Spleen (tissue), 11 donors: ENCODE measurements around the gene ANXA11. TPM values are rescaled to one million over a fixed set of nuclear protein-coding genes. Genes with fewer than 3 reads are reported as not detected.
A peak's percentile ranks its signal among the peaks of the same experiment; 100 is the strongest.

Experiments used
- DNase-seq: peaks from one replicate; pipeline ENCODE4 v3.0.0-alpha.2; 2020
- H3K27ac ChIP-seq, 8 donors: fragments of 200-600 bp; sonication (generic) in 7 of 8; 1 replicate in 4 of 8; 2 replicates in 4 of 8; pipeline versions ENCODE4 v1.5.0 to v1.8.0; 2016 to 2021; ENCODE audit warnings: inconsistent platforms in 4 of 8, mild to moderate bottlenecking in 4 of 8, moderate library complexity in 1 of 8
- H3K27me3 ChIP-seq, 7 donors: fragments of 200-600 bp; sonication (generic) in 6 of 7; replicated peaks in 1 of 7; 1 replicate in 4 of 7; 2 replicates in 3 of 7; pipeline versions ENCODE4 v1.5.0 to v1.8.0; 2016 to 2021; ENCODE audit warnings: inconsistent platforms in 3 of 7, mild to moderate bottlenecking in 1 of 7
- H3K36me3 ChIP-seq, 6 donors: fragments of 200-600 bp; sonication (generic) in 5 of 6; 1 replicate in 4 of 6; 2 replicates in 2 of 6; pipeline versions ENCODE4 v1.5.0 to v1.8.0; 2016 to 2021; ENCODE audit warnings: inconsistent platforms in 2 of 6
- H3K4me1 ChIP-seq, 6 donors: fragments of 200-600 bp; sonication (generic) in 5 of 6; 1 replicate in 3 of 6; 2 replicates in 3 of 6; pipeline versions ENCODE4 v1.5.0 to v1.8.0; 2016 to 2021; ENCODE audit warnings: inconsistent platforms in 3 of 6
- H3K4me3 ChIP-seq, 8 donors: fragments of 200-600 bp; sonication (generic) in 7 of 8; 1 replicate in 4 of 8; 2 replicates in 4 of 8; pipeline versions ENCODE4 v1.5.0 to v1.8.0; 2016 to 2021; ENCODE audit warnings: inconsistent platforms in 4 of 8, mild to moderate bottlenecking in 4 of 8, moderate library complexity in 2 of 8
- H3K9me3 ChIP-seq, 8 donors: fragments of 200-600 bp; sonication (generic) in 7 of 8; 1 replicate in 4 of 8; 2 replicates in 4 of 8; pipeline versions ENCODE4 v1.5.0 to v1.8.0; 2016 to 2021; ENCODE audit warnings: inconsistent platforms in 4 of 8
- CTCF ChIP-seq, 11 experiments: fragments of 200-600 bp in 7 of 11; fragments of 450-650 bp in 4 of 11; sonication (generic) in 4 of 11; IDR thresholded peaks in 8 of 11; conservative IDR thresholded peaks in 3 of 11; 1 replicate in 7 of 11; 2 replicates in 4 of 11; pipeline versions ENCODE4 v1.4.0 to v1.8.0; 2016 to 2021; ENCODE audit warnings: antibody characterized with exemption in 11 of 11, inconsistent platforms in 4 of 11, mild to moderate bottlenecking in 1 of 11
- POLR2A ChIP-seq, 3 donors: fragments of 450-650 bp; IDR thresholded peaks; one replicate each; pipeline ENCODE4 v1.5.1; 2017; ENCODE audit warnings: antibody characterized with exemption in 3 of 3, mild to moderate bottlenecking in 1 of 3
- POLR2AphosphoS5 ChIP-seq, 3 donors: sonication (generic); formaldehyde crosslinking; IDR thresholded peaks; one replicate each; pipeline ENCODE4 v1.5.1; 2017; ENCODE audit warnings: antibody characterized with exemption in 3 of 3
- WGBS, 5 donors: extraction: QIAGEN DNeasy Blood & Tissue Kit in 3 of 5; methylation state at CpG; one replicate each; pipeline versions ENCODE4 v1.1.5 to v1.1.7; 2013 to 2018; 5-methylcytosine and 5-hydroxymethylcytosine counted together
- intact Hi-C: fragments of 100-400 bp; cut with DNase I; formaldehyde crosslinking; loops from one replicate; pipeline ENCODE4 v1.15.0; 2023; ENCODE audit warnings: low total_unique reads
- polyA plus RNA-seq, 3 donors: library from polyadenylated mRNA; stranded (reverse); fragments of 200-250 nt; gene quantifications; one replicate each; pipeline ENCODE4 v1.2.1, GENCODE V29; 2013
- total RNA-seq, 7 donors: library from RNA; depleted of rRNA in 3 of 7; stranded (reverse); fragments of >200 nt in 3 of 7; fragmentation: NEBNext Ultra II Directional in 4 of 7; extraction: Animal tissue kit (Norgen Biotek cat#: 25700) in 4 of 7; gene quantifications; one replicate each; pipeline versions ENCODE4 v1.1.0 to v1.2.1, GENCODE V29; 2016 to 2021
- donor health status: healthy with polysubstance abuse.
- donor health status: DM: no; HTN: no; CAD: no; lungs with moderate emphysema.
- donor health status: DM: no; HTN: no; CAD: no.
- donor health status: Bipolar disorder and iron deficiency.
- donor health status: healthy.
- donor health status: DM: no; HTN: no; CAD: no.
- donor health status: DM: yes; HTN: yes; CAD: no.

ANXA11 gene
- total and polyA plus RNA-seq, 10 donors = 89.9 to 201 (median 132) TPM

DNA sequence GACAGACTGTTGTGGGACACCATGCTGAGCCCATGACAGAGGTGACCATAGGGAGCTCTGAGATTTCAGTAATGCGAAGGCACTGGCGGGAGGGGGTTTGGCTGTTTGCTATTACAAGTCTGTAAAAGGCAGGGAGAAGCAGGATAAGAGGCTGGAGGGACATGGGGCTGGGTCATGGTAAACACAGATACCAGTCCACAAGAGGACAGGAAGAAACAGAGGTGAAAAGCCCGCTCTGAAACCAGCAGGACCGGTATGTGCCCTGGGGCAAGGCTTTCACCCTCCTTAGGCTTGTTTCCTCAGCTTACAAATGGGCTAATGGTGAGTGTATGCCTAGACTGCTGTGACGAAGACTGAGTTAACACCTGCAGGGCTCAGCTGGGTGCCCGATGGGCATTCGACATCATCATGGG is 34.1 kb downstream of the ANXA11 start:
- TF ChIP-seq POLR2AphosphoS5 (IDR thresholded peaks at IDR 0.05) (no peak), CTCF (IDR thresholded peaks at IDR 0.05 in 8 of 11, conservative IDR thresholded peaks at IDR 0.05 in 3 of 11) (no peak), POLR2A (IDR thresholded peaks at IDR 0.05) (no peak)
- 93 to 97% (median 95%) methylated on average over 7 of the region's 7 CpGs for WGBS, 5 donors
- Histone ChIP-seq H3K4me3 (no peak overlapping the region), H3K36me3 (peaks cover 0 to 96% (median 50%) of the 10 kb centered on the region in 6 donors), H3K27me3 (no peaks in the 10 kb centered on the region), H3K4me1 (peaks cover 0 to 34% (median 9%) of the 10 kb centered on the region in 6 donors), H3K27ac (peak overlapping the region in 1 of 8 donors; percentile 35), H3K9me3 (no peaks in the 10 kb centered on the region)
- peak; percentile 45 for DNase-seq
- intact Hi-C loops = no loop called here

DNA sequence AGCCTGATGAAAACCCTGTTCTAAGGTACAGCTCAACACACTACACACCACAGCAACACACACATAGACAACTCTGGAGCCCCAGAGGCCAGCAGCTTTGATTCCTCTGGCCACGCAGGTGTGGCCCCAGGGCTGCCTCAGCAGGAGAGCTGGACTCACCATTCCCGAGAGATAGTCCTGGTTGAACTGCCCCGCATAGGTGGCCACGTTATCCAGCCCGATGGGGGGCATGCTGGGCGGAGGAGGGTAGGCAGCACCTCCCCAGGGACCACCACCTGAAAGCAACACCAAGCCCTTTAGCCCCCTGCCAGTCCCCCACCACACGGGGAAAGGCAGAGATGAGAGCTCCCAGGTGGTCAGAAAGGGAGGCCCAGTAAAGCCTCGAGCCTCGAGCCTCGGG is 34.7 kb downstream of the ANXA11 start:
- peak; percentile 48 for DNase-seq
- no peaks in the 10 kb centered on the region for H3K27me3 ChIP-seq
- no peaks in the 10 kb centered on the region for H3K9me3 ChIP-seq
- peaks cover 0 to 100% (median 55%) of the 10 kb centered on the region in 6 donors for H3K36me3 ChIP-seq
- H3K4me3 ChIP-seq = no peak overlapping the region
- H3K27ac ChIP-seq = peak overlapping the region in 1 of 8 donors; percentile 35
- peaks cover 0 to 31% (median 9%) of the 10 kb centered on the region in 6 donors for H3K4me1 ChIP-seq
- 78 to 91% (median 88%) methylated on average over 7 to 10 of the region's 10 CpGs for WGBS, 5 donors
- TF ChIP-seq POLR2AphosphoS5 (IDR thresholded peaks at IDR 0.05) (peak in 1 of 3 donors; percentile 22), POLR2A (IDR thresholded peaks at IDR 0.05) (no peak)
- intact Hi-C loops = no loop called here

DNA sequence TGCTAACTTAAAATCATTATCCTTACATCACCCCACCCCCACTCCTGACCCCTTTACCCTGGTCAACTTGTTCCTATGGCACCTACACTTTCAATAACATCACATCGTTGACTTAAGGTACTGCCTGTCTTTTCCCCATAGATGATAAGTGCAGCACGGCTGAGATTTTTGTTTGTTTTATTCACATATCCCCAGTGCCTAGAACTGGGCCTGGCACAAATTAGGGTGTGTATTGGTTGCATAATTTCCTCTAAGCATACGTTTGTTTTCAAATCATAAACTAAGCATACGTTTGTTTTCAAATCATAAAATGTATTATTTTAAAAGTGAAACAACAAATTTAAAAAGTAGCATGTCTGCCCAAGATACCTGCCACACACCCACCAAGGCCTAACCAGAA is 35.3 kb downstream of the ANXA11 start:
- H3K27ac ChIP-seq = peak overlapping the region in 2 of 8 donors; percentile 1 to 35
- WGBS, 5 donors = 61 to 79% (median 66%) methylated on average over 4 of the region's 4 CpGs
- peaks cover 0 to 30% (median 9%) of the 10 kb centered on the region in 6 donors for H3K4me1 ChIP-seq
- H3K4me3 ChIP-seq = no peak overlapping the region
- no peaks in the 10 kb centered on the region for H3K27me3 ChIP-seq
- DNase-seq = no peak
- peaks cover 0 to 100% (median 60%) of the 10 kb centered on the region in 6 donors for H3K36me3 ChIP-seq
- intact Hi-C loops = no loop called here
- H3K9me3 ChIP-seq = no peaks in the 10 kb centered on the region
- TF ChIP-seq POLR2A (IDR thresholded peaks at IDR 0.05) = no peak
- no peak for TF ChIP-seq POLR2AphosphoS5 (IDR thresholded peaks at IDR 0.05)
- TF ChIP-seq CTCF (IDR thresholded peaks at IDR 0.05 in 8 of 11, conservative IDR thresholded peaks at IDR 0.05 in 3 of 11) = no peak

DNA sequence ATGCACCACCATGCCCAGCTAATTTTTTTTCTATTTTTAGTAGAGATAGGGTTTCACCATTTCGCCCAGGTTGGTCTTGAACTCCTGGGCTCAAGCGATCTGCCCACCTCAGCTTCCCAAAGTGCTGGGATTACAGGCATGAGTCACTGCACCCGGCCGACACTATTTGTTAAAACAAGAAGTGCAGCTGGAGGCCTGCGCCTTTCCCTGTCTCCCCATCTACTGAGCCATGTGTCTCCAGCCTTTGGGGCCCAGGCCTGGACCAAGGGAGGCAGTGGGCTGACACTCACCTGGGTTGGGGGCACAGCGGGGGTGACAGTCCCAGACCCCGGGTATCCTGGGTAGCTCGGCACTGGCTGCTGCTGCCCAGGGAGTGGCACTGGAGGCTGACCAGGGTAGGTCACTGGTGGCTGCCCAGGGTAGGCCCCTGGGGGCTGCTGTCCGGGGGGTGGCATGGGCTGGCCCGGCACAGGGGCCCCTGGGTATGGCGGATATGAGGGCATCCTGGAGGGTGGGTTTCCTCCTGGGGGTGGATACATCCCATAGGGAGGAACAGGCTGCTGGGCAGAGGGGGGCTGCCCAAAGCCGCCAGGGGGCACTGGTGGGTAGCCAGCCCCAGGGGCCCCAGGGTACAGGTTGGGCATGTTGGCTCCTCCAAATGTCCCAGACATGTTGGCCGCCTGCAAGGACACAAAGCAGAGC is 36.5 kb downstream of the ANXA11 start:
- intact Hi-C loops = no loop called here
- peak in 1 of 3 donors; percentile 13 for TF ChIP-seq POLR2AphosphoS5 (IDR thresholded peaks at IDR 0.05)
- TF ChIP-seq POLR2A (IDR thresholded peaks at IDR 0.05) = no peak
- peak in 7 of 11 experiments; percentile 23 to 57 (median 50) for TF ChIP-seq CTCF (IDR thresholded peaks at IDR 0.05 in 8 of 11, conservative IDR thresholded peaks at IDR 0.05 in 3 of 11)
- Histone ChIP-seq H3K27me3 (no peaks in the 10 kb centered on the region), H3K27ac (no peak overlapping the region), H3K4me1 (peaks cover 0 to 25% (median 9%) of the 10 kb centered on the region in 6 donors), H3K36me3 (peaks cover 0 to 100% (median 72%) of the 10 kb centered on the region in 6 donors), H3K4me3 (no peak overlapping the region), H3K9me3 (no peaks in the 10 kb centered on the region)
- peak; percentile 78 for DNase-seq
- 91 to 97% (median 92%) methylated on average over 6 to 13 of the region's 13 CpGs for WGBS, 5 donors
